NCI-H774 (cell line): ENCODE measurements around the gene KDM4F.

Experiments used
- DNase-seq: peaks from one replicate; lab custom pipeline; 2025; lab: John Stamatoyannopoulos, UW

KDM4F gene

DNA sequence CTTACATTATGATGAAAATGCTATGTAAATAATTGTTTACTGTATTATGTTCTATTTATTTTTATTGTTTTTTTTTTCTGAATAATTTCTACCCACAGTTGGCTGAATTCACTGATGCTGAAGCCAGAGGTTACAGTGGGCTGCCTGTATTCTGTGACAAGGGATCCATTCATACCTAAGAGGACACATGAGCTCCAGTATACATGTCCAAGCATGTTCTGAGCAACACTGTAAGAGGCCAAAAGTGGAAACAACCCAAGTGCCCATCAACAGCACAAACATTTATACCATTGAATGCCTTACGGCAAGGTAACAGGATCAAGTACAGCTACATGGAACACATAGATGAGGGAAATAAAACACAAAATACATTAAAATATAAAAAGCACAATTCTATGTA, 16.1 kb downstream of the KDM4F start:
- DNase-seq, result no peak

DNA sequence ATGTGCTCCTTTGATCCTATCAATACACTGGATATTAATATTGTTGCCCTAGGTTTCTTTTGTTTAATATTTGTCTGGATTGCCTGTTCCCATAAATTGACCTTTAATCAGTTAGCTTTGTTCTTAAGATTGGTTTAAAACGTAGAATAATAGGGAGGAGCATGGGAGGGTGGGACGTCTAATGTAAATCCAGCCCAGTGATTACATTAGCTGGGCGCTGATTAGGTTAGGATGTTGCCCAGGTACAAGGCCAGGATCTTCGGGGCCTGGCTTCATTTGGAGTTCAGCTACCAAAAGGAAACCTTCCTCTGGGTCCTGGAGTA, 17.5 kb downstream of the KDM4F start, which contains the start of gene SRSF8:
Gene SRSF8, plus strand, starts transcription at position 204 of the 323 bp plus-strand sequence. CDS start 308 bp downstream, outside the sequence.
- peak; percentile 83 for DNase-seq

- peak; percentile 83 for DNase-seq
These were observed 18.0 kb downstream of the KDM4F start for GRCh38 chr11:95067039-95067840.

GRCh38 chr11:95067841-95068219, 18.6 kb downstream of the KDM4F start:
- no peak for DNase-seq

- DNase-seq, result peak; percentile 88
These were observed 19.3 kb downstream of the KDM4F start for GRCh38 chr11:95068549-95068948.

- no peak for DNase-seq
These were observed 21.2 kb downstream of the KDM4F start for GRCh38 chr11:95070471-95070870.

DNA sequence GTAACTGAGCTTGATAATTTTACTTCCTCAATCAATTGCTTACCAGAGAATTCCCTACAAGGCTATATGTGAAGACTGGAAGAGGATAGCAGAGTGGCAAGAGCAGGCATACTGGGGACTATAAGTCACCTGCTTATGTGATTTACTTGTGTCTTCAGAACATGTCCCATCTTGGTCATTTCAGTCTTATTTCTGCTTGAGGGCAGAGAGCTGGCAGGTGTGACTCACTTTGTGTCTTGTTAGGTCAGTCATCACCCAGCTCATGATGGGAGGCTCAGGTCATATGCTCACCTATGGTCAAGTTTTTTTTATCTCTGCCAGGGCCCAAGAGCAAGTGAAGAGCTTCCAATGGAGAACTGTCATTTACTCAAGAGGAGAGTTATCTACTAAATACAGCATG, 23.7 kb downstream of the KDM4F start:
- no peak for DNase-seq

GRCh38 chr11:95074792-95075563, 25.8 kb downstream of the KDM4F start:
- no peak for DNase-seq

DNA sequence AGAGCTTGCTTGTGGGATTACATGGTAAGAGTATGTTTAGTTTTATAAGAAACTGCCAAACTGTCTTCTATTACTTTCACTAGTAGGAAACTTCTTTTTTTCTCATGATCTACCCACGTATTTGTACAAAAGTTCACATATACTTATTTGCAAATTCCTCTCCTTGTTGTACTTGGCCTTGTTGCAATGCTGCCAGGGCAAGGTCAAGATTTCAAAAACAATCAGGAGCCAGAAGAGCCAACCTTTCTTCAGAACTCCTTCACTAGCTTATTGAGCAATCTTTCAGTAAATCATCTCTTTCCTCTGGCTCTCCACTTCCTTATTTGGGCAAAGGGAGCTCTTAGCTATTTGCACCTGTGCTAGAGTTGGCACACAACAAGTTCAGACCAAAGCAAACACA, 27.2 kb downstream of the KDM4F start:
- DNase-seq, result peak; percentile 6

DNA sequence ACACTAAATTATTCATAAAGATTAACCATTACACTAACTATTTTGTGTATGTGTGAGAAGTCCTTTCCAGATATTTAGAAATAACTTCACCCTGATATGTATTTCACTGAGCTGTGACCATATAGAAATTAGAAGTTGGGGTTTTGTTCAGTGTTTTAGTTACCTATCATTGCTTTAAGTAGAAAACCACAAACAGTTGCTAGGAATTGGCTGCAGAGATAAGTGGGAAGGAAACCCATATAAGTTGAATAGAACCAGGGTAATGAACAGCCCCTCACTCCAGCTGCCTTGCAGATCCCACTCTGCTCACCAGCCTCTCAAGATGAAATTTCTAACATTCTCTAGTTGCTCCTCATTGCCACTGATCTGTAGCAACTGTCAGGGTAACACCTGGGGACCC, 27.8 kb downstream of the KDM4F start:
- no peak for DNase-seq

DNA sequence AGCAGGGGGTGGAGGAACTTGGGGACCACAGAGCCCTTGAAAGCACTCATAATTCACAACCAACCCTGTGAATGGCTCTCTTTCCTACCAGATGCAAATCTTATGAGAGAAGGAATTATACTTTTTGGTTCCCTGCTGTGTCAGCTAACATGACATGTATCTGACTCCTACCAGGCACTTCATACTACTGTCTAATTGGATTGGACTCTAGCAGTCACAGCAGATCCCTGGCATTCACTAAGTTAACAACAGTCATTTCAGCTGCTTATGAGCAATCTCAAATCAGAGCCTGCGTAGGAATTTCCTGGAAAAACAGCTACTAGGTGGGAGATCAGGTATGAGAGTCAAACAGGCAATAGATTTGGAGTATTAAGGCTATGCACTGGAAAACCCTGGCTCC, 29.3 kb downstream of the KDM4F start:
- no peak for DNase-seq

DNA sequence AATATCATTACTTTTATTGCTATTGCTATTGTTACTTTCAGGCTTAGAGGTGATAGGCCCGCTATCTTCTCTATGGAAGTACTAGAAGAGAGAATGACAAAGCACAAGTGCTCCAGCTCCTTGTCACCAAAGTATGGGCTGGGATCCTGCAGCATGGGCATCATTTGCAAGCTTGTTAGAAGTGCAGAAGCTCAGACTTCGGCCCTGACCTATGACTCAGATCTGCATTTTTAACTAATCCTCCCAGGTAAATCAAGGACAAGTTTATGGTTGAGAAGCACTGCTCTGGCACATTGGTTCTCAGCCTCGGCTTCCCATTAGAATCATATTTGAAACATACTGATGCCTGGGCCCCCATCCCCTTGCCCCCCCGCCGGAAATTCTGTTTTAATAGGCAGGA, 31.8 kb downstream of the KDM4F start:
- DNase-seq, result no peak

- DNase-seq, result no peak
These were observed 32.2 kb downstream of the KDM4F start for GRCh38 chr11:95081412-95081811.

DNA sequence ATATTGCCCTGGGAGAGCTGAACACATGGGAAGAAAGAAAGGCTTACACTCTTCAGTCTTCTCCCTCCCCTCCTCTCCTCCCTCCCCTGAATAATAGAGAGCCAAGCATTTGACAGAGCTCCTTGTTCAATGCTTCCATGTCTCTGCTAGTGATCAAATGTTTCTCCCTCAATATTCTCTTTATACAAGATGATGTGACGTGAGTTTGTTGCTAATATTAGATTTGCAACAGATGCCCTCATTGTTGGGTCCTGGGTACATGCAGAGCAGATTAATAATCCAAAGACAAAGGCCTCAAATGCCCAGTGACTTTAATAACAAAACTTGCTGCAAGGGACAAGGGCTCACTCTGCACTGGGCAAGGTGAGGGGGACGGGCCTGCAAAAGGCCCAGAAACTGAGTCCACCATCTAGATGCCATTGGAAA, 33.4 kb downstream of the KDM4F start:
- DNase-seq, result no peak

- DNase-seq, result no peak
These were observed 35.3 kb downstream of the KDM4F start for GRCh38 chr11:95084509-95084908.

GRCh38 chr11:95085117-95085816, 36.0 kb downstream of the KDM4F start:
- DNase-seq, result no peak

DNA sequence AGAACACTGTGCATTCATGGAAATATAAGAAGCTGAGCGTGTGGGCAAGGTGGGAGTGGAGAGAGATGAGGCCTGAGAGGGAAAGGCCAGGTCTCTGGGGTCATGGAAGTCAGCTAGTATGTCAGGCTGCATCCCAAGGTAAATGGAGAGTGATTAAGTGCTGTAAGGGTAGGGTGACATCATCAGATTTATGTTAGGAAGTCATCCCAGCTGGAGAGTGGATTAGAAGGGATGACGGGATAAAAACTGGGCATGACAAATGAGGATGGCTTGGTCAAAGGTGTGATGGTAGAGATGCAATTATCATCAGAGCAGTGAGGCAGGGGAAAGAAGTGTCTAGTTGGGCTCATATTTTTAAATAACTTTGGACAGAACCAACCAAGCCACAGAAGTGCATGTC, 36.9 kb downstream of the KDM4F start:
- DNase-seq, result no peak

GRCh38 chr11:95086836-95087570, 37.8 kb downstream of the KDM4F start:
- no peak for DNase-seq

DNA sequence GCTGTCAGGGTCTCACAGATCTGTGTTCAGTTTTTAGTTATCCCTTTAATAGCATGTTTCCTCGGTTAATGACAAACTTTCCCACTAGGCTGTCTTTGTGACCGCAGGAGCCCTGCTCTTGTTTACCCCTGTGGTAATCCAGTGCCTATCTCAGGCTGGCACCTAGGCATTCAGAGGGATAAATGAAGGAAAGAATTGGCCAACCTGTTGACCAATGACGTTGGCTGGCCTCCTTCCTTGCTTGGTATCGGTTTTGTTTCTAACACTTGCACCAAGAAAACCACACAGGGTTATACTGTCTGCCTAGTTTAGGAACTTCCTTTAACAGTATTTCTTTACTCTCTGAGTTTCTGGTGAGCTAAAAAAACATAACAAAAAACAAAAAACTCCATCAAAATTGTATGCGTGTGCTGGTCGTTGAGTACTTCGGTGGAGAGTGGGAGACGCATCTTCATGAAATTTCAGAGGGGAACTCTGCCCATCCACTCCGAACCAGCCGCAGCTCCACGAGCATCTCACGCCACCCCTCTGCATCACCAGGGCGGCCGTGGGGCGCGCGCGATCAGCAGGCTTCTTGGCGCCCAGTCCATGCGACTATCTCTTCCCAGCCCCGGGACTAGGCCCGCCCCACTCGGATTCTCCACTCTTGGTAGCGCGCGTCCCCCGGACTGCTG, 39.9 kb downstream of the KDM4F start:
- DNase-seq, result no peak

- DNase-seq, result peak; percentile 81
These were observed 40.7 kb downstream of the KDM4F start, which contains the start of gene ENDOD1 for GRCh38 chr11:95089620-95090542. TSS of gene ENDOD1 (plus strand) at chr11:95089846. CDS start at chr11:95089928, 82 bp downstream.
